ENCODE results near the gene PON2. TPM values are rescaled to one million over a fixed set of nuclear protein-coding genes. Genes with fewer than 3 reads are reported as not detected.

PON2 gene
- polyA plus RNA-seq, 1 of the 3 experiments (the other 2 are of a cell fraction), result 125 TPM

DNA sequence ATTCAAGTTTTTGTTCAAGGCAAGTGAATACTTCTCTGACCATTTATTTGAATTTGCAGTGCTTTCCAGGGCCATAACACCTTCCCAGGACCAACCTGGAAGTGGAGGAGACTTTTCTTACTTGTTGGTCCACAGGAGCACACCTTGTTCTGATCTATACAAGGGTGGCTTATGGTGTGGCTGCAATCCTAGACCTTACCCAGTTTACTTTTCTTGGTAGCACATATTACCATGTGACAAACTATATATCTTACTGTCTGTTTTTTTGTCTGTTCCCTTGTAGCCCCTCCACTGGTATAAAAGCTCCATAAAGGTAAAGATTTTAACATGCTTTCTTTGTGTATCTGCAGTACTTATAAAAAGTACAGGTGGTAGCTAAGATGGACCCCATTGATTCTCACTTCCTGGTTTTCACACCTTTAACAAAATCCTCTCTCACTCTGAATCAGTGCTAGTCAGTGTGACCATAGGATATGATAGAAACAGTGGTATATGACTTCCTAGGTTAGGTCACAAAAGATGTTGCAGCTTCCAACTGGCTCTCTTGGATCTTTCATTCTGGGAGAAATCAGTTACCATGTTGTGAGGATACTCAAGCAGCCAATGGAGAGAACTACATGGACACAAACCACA is 45.3 kb upstream of the PON2 start:
- Histone ChIP-seq H3K9me2 (no peaks in the 10 kb centered on the region), H3K9ac (no peak overlapping the region), H3K9me3 (no peaks in the 10 kb centered on the region), H3F3A (replicated peaks; ENCODE audit: insufficient read depth) (no peaks in the 10 kb centered on the region), H3K4me1 (ENCODE audit: control insufficient read depth in 1 of 2, insufficient read depth in 2 of 2, low read depth in 1 of 2, low read length in 1 of 2) (peaks cover 0 to 8% of the 10 kb centered on the region in 2 experiments; a peak in 2 of 4 replicates), H3K4me2 (no peak overlapping the region), H3K27ac (ENCODE audit: low read depth in 2 of 2, low read length in 1 of 2) (no peak overlapping the region), H3K27me3 (ENCODE audit: insufficient read depth) (no peaks in the 10 kb centered on the region), H4K20me1 (ENCODE audit: insufficient read depth) (no peaks in the 10 kb centered on the region), H3K4me3 (ENCODE audit: low read depth in 2 of 2, low read length in 1 of 2) (no peak overlapping the region), H3K36me3 (replicated peaks in 1 of 2; ENCODE audit: control insufficient read depth in 1 of 2, insufficient read depth in 2 of 2, low read length in 1 of 2) (no peaks in the 10 kb centered on the region), H3K79me2 (ENCODE audit: insufficient read depth) (no peaks in the 10 kb centered on the region), H2AFZ (ENCODE audit: low read depth) (no peak overlapping the region)
- TF ChIP-seq, protein P1, sequence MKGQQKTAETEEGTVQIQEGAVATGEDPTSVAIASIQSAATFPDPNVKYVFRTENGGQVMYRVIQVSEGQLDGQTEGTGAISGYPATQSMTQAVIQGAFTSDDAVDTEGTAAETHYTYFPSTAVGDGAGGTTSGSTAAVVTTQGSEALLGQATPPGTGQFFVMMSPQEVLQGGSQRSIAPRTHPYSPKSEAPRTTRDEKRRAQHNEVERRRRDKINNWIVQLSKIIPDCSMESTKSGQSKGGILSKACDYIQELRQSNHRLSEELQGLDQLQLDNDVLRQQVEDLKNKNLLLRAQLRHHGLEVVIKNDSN (IDR thresholded peaks at IDR 0.05; ENCODE audit: borderline replicate concordance, low read depth), result no peak
- TF ChIP-seq EZH2phosphoT487 (IDR thresholded peaks at IDR 0.05; ENCODE audit: borderline replicate concordance, low read depth), result no peak
- TF ChIP-seq TCF12 (IDR thresholded peaks at IDR 0.05), result no peak
- no peak for TF ChIP-seq RAD21 (IDR thresholded peaks at IDR 0.05; ENCODE audit: low read length)
- TF ChIP-seq, protein P2, sequence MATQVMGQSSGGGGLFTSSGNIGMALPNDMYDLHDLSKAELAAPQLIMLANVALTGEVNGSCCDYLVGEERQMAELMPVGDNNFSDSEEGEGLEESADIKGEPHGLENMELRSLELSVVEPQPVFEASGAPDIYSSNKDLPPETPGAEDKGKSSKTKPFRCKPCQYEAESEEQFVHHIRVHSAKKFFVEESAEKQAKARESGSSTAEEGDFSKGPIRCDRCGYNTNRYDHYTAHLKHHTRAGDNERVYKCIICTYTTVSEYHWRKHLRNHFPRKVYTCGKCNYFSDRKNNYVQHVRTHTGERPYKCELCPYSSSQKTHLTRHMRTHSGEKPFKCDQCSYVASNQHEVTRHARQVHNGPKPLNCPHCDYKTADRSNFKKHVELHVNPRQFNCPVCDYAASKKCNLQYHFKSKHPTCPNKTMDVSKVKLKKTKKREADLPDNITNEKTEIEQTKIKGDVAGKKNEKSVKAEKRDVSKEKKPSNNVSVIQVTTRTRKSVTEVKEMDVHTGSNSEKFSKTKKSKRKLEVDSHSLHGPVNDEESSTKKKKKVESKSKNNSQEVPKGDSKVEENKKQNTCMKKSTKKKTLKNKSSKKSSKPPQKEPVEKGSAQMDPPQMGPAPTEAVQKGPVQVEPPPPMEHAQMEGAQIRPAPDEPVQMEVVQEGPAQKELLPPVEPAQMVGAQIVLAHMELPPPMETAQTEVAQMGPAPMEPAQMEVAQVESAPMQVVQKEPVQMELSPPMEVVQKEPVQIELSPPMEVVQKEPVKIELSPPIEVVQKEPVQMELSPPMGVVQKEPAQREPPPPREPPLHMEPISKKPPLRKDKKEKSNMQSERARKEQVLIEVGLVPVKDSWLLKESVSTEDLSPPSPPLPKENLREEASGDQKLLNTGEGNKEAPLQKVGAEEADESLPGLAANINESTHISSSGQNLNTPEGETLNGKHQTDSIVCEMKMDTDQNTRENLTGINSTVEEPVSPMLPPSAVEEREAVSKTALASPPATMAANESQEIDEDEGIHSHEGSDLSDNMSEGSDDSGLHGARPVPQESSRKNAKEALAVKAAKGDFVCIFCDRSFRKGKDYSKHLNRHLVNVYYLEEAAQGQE (IDR thresholded peaks at IDR 0.05; ENCODE audit: low read depth, low read length), result no peak
- no peak for TF ChIP-seq CHD2 (IDR thresholded peaks at IDR 0.05; ENCODE audit: low read length, partially characterized antibody)
- TF ChIP-seq MEF2A (IDR thresholded peaks at IDR 0.05; ENCODE audit: borderline replicate concordance, low read depth), result no peak
- no peak for TF ChIP-seq POLR2AphosphoS5 (IDR thresholded peaks at IDR 0.05; ENCODE audit: low read depth, low read length)
- no peak for TF ChIP-seq TEAD4 (IDR thresholded peaks at IDR 0.05; ENCODE audit: borderline replicate concordance, insufficient read depth)
- no peak for TF ChIP-seq EP300 (IDR thresholded peaks at IDR 0.05; ENCODE audit: borderline replicate concordance in 1 of 2, low read depth in 1 of 2, low read length in 1 of 2)
- TF ChIP-seq FOSL2 (IDR thresholded peaks at IDR 0.05; ENCODE audit: borderline replicate concordance, low read depth), result no peak
- TF ChIP-seq NFIC (IDR thresholded peaks at IDR 0.05; ENCODE audit: borderline replicate concordance), result no peak
- TF ChIP-seq SIN3A (IDR thresholded peaks at IDR 0.05; ENCODE audit: borderline replicate concordance, low read depth, low read length), result no peak
- no peak for TF ChIP-seq GABPA (IDR thresholded peaks at IDR 0.05; ENCODE audit: low read depth)
- TF ChIP-seq RXRA (IDR thresholded peaks at IDR 0.05; ENCODE audit: borderline replicate concordance, low read depth), result no peak
- TF ChIP-seq NRF1 (IDR thresholded peaks at IDR 0.05; ENCODE audit: low read depth, low read length), result no peak
- TF ChIP-seq RFX5 (IDR thresholded peaks at IDR 0.05; ENCODE audit: low read length), result no peak
- TF ChIP-seq FOXM1 (IDR thresholded peaks at IDR 0.05; ENCODE audit: low read depth), result no peak
- no peak for DNase-seq
- ChIA-PET POLR2A (no interaction called here), CTCF (interaction anchor here (0.6 to 4.4 kb wide), 11 partner anchors 10 to 1191 kb away, joined by 3 to 26 read pairs (median 4); no protein-coding TSS in a partner anchor)
